Gastrocnemius medialis (tissue), 4 donors: ENCODE results near the gene TCEAL7. TPM values are rescaled to one million over a fixed set of nuclear protein-coding genes. Genes with fewer than 3 reads are reported as not detected.
"Not testable (repeated sequence)": the region's sequence is repeated elsewhere in the genome, so short reads cannot be mapped to it uniquely, and the experiment has no call there.

ENCODE experiments used
- ATAC-seq, 2 donors: fragments of 150-250 bp; one replicate each; pipeline ENCODE4 v1.9.1; 2016
- DNase-seq, 2 donors: peaks; one replicate each; pipeline ENCODE4 v3.0.0-alpha.2; 2019
- H3K27ac ChIP-seq, 4 donors: fragments of 200-600 bp; sonication (generic); 1 replicate in 1 of 4; 2 replicates in 3 of 4; pipeline ENCODE4 v1.5.1; 2016 to 2018; ENCODE audit warnings: mild to moderate bottlenecking in 2 of 4, moderate library complexity in 1 of 4
- H3K27me3 ChIP-seq, 3 donors: fragments of 200-600 bp; sonication (generic) in 2 of 3; 1 replicate in 1 of 3; 2 replicates in 2 of 3; pipeline versions ENCODE4 v1.5.1 to v1.6.0; 2016 to 2019; ENCODE audit warnings: mild to moderate bottlenecking in 1 of 3, moderate library complexity in 1 of 3
- H3K36me3 ChIP-seq, 2 donors: fragments of 200-600 bp; sonication (generic) in 1 of 2; one replicate each; pipeline ENCODE4 v1.5.1; 2017 to 2018
- H3K4me1 ChIP-seq, 2 donors: fragments of 200-600 bp; sonication (generic) in 1 of 2; one replicate each; pipeline ENCODE4 v1.5.1; 2016 to 2017; ENCODE audit warnings: mild to moderate bottlenecking in 2 of 2
- H3K4me3 ChIP-seq, 4 donors: fragments of 200-600 bp; sonication (generic) in 3 of 4; 1 replicate in 1 of 4; 2 replicates in 3 of 4; pipeline ENCODE4 v1.5.1; 2016 to 2019; ENCODE audit warnings: mild to moderate bottlenecking in 2 of 4
- H3K9me3 ChIP-seq, 3 donors: fragments of 200-600 bp; sonication (generic) in 2 of 3; 1 replicate in 1 of 3; 2 replicates in 2 of 3; pipeline ENCODE4 v1.5.1; 2016 to 2019
- CTCF ChIP-seq, 5 experiments: fragments of 450-650 bp in 3 of 5; fragments of 200-600 bp in 2 of 5; sonication (generic) in 2 of 5; IDR thresholded peaks in 4 of 5; conservative IDR thresholded peaks in 1 of 5; 1 replicate in 4 of 5; 2 replicates in 1 of 5; pipeline ENCODE4 v1.5.1; 2016 to 2019; ENCODE audit warnings: antibody characterized with exemption in 5 of 5, mild to moderate bottlenecking in 3 of 5, moderate library complexity in 3 of 5
- POLR2A ChIP-seq, 2 donors: fragments of 450-650 bp; IDR thresholded peaks; one replicate each; pipeline ENCODE4 v1.6.1; 2017; ENCODE audit warnings: antibody characterized with exemption in 2 of 2, mild to moderate bottlenecking in 2 of 2, moderate library complexity in 2 of 2
- in situ Hi-C, 4 donors: fragments of 200-750 bp; cut with MboI; loops; one replicate each; pipeline versions ENCODE4 v1.15.0 to v1.8.0; 2017; ENCODE audit warnings: low sequenced_read_pairs in 4 of 4
- intact Hi-C: fragments of 100-400 bp; cut with DNase I; formaldehyde crosslinking; loops from one replicate; pipeline ENCODE4 v1.15.1; 2023; ENCODE audit warnings: low total_unique reads
- total RNA-seq, 4 donors: library from RNA; depleted of rRNA; stranded (reverse); fragments of >200 nt; gene quantifications; one replicate each; pipeline versions ENCODE4 v1.1.0 to v1.2.3, GENCODE V29; 2016

Gene TCEAL7
- total RNA-seq: 1 to 10 TPM in 3 of 4 donors, not detected in 1; 1.1 to 1.9 (median 1.7) TPM

- Histone ChIP-seq H3K4me3 (peak within 1 kb of the TSS; percentile 17 to 28 (median 24)), H3K27ac (no peak within 1 kb of the TSS), H3K4me1 (no peaks in the 10 kb centered on the region), H3K27me3 (peaks cover 0 to 5% (median 0%) of the 10 kb centered on the region in 3 donors), H3K9me3 (no peaks in the 10 kb centered on the region), H3K36me3 (no peaks in the 10 kb centered on the region)
- in situ Hi-C loops (loop anchor here in 3 of 4 donors (10.0 to 25.0 kb wide), 2 partner anchors 132 to 135 kb away; no protein-coding TSS in a partner anchor), intact Hi-C loops (no loop called here)
- ATAC-seq (peak in 1 of 2 donors; percentile 54), DNase-seq (no peak)
- TF ChIP-seq POLR2A (IDR thresholded peaks at IDR 0.05): no peak
These were observed at the start of gene TCEAL7 for GRCh38 chrX:103329991-103330390. TCEAL7 (plus strand) TSS chrX:103330239; CDS start chrX:103331404, 1,165 bp downstream.

- Histone ChIP-seq H3K27me3 (no peaks in the 10 kb centered on the region), H3K27ac (no peak overlapping the region), H3K9me3 (no peaks in the 10 kb centered on the region), H3K36me3 (no peaks in the 10 kb centered on the region), H3K4me1 (no peaks in the 10 kb centered on the region), H3K4me3 (no peak overlapping the region)
- no peak for ATAC-seq
- no peak for TF ChIP-seq POLR2A (IDR thresholded peaks at IDR 0.05)
- no peak for DNase-seq
- in situ Hi-C loops: no loop called here
- intact Hi-C loops: no loop called here
These were observed 36.9 kb upstream of the TCEAL7 start for GRCh38 chrX:103293118-103293517.

GRCh38 chrX:103304705-103305104, 25.3 kb upstream of the TCEAL7 start:
- no peak overlapping the region for H3K4me3 ChIP-seq
- H3K27ac ChIP-seq: no peak overlapping the region
- ATAC-seq: no peak
- intact Hi-C loops (no loop called here), in situ Hi-C loops (no loop called here)
- peaks cover 0 to 12% (median 0%) of the 10 kb centered on the region in 3 donors for H3K27me3 ChIP-seq
- no peaks in the 10 kb centered on the region for H3K9me3 ChIP-seq
- DNase-seq: no peak
- H3K36me3 ChIP-seq: no peaks in the 10 kb centered on the region
- no peak for TF ChIP-seq POLR2A (IDR thresholded peaks at IDR 0.05)
- TF ChIP-seq CTCF (IDR thresholded peaks at IDR 0.05 in 4 of 5, conservative IDR thresholded peaks at IDR 0.05 in 1 of 5): no peak
- H3K4me1 ChIP-seq: no peaks in the 10 kb centered on the region

- in situ Hi-C loops, H3K36me3 ChIP-seq, H3K27ac ChIP-seq, ATAC-seq, H3K4me1 ChIP-seq, intact Hi-C loops, H3K4me3 ChIP-seq, DNase-seq, H3K9me3 ChIP-seq: not testable (repeated sequence)
- H3K27me3 ChIP-seq: peaks cover 0 to 21% (median 0%) of the 10 kb centered on the region in 3 donors
These were observed 24.4 kb upstream of the TCEAL7 start for GRCh38 chrX:103305666-103306065.

- in situ Hi-C loops (no loop called here), intact Hi-C loops (no loop called here)
- TF ChIP-seq POLR2A (IDR thresholded peaks at IDR 0.05) (no peak), CTCF (IDR thresholded peaks at IDR 0.05 in 4 of 5, conservative IDR thresholded peaks at IDR 0.05 in 1 of 5) (no peak)
- Histone ChIP-seq H3K27me3 (peaks cover 0 to 24% (median 0%) of the 10 kb centered on the region in 3 donors), H3K9me3 (no peaks in the 10 kb centered on the region), H3K27ac (no peak overlapping the region), H3K4me1 (no peaks in the 10 kb centered on the region), H3K36me3 (no peaks in the 10 kb centered on the region), H3K4me3 (peak overlapping the region; percentile 37 to 51 (median 44))
- no peak for ATAC-seq
- DNase-seq: no peak
These were observed 20.0 kb upstream of the TCEAL7 start for GRCh38 chrX:103309860-103310554.

- peaks cover 0 to 21% (median 0%) of the 10 kb centered on the region in 3 donors for H3K27me3 ChIP-seq
- no peaks in the 10 kb centered on the region for H3K9me3 ChIP-seq
- DNase-seq: peak; percentile 1 to 28
- H3K36me3 ChIP-seq: no peaks in the 10 kb centered on the region
- peak within 1 kb of the TSS; percentile 37 to 51 (median 44) for H3K4me3 ChIP-seq
- in situ Hi-C loops: no loop called here
- intact Hi-C loops: no loop called here
- peak in 1 of 2 donors; percentile 60 for ATAC-seq
- H3K4me1 ChIP-seq: no peaks in the 10 kb centered on the region
- TF ChIP-seq CTCF (IDR thresholded peaks at IDR 0.05 in 4 of 5, conservative IDR thresholded peaks at IDR 0.05 in 1 of 5) (no peak), POLR2A (IDR thresholded peaks at IDR 0.05) (no peak)
- no peak within 1 kb of the TSS for H3K27ac ChIP-seq
These were observed 19.3 kb upstream of the TCEAL7 start, which contains the start of gene BEX2 for GRCh38 chrX:103310555-103311398. BEX2 (minus strand) TSS chrX:103310990; CDS start chrX:103309976, 1,014 bp downstream.
